ENCODE measurements around the gene RASGRP4. TPM values are rescaled to one million over a fixed set of nuclear protein-coding genes. Genes with fewer than 3 reads are reported as not detected.
A peak's percentile ranks its signal among the peaks of the same experiment; 100 is the strongest.
"Not testable (repeated sequence)": the region's sequence is repeated elsewhere in the genome, so short reads cannot be mapped to it uniquely, and the experiment has no call there.

RASGRP4 gene
- total RNA-seq, 1 donor from 2014 or later, result 1.8 TPM

- peaks cover 3% of the 10 kb centered on the region for H3K27me3 Mint-ChIP-seq (ENCODE audit: insufficient read depth)
- H3K4me1 Mint-ChIP-seq (ENCODE audit: low read depth), result no peaks in the 10 kb centered on the region
- no peaks in the 10 kb centered on the region for H3K9me3 Mint-ChIP-seq
- no peak for DNase-seq (ENCODE audit: low spot score)
- no peak overlapping the region for H3K27ac Mint-ChIP-seq
- no peaks in the 10 kb centered on the region for H3K36me3 Mint-ChIP-seq (ENCODE audit: low read depth)
- intact Hi-C loops (cut with micrococcal nuclease), result loop anchor here (2.0 kb wide), 1 partner anchor 38 kb away; the partner anchor contains the start of gene FAM98C
- no peak overlapping the region for H3K4me3 Mint-ChIP-seq
These were observed 14.6 kb upstream of the RASGRP4 start for GRCh38 chr19:38440592-38440991.

- Mint-ChIP-seq H3K36me3 (ENCODE audit: low read depth) (no peaks in the 10 kb centered on the region), H3K4me1 (ENCODE audit: low read depth) (peaks cover 9% of the 10 kb centered on the region), H3K4me3 (no peak overlapping the region), H3K9me3 (no peaks in the 10 kb centered on the region), H3K27me3 (ENCODE audit: insufficient read depth) (peaks cover 18% of the 10 kb centered on the region), H3K27ac (no peak overlapping the region)
- DNase-seq (ENCODE audit: low spot score), result no peak
- intact Hi-C loops (cut with micrococcal nuclease), result no loop called here
These were observed 11.9 kb upstream of the RASGRP4 start for GRCh38 chr19:38437917-38438316.

- Mint-ChIP-seq H3K27ac (no peak overlapping the region), H3K4me3 (no peak overlapping the region), H3K4me1 (ENCODE audit: low read depth) (peaks cover 9% of the 10 kb centered on the region), H3K9me3 (no peaks in the 10 kb centered on the region), H3K36me3 (ENCODE audit: low read depth) (no peaks in the 10 kb centered on the region), H3K27me3 (ENCODE audit: insufficient read depth) (peaks cover 18% of the 10 kb centered on the region)
- no peak for DNase-seq (ENCODE audit: low spot score)
- intact Hi-C loops (cut with micrococcal nuclease), result no loop called here
These were observed 11.3 kb upstream of the RASGRP4 start for GRCh38 chr19:38437295-38437694.

GRCh38 chr19:38434549-38435051 is 8.6 kb upstream of the RASGRP4 start:
- Mint-ChIP-seq H3K27me3 (ENCODE audit: insufficient read depth) (peaks cover 20% of the 10 kb centered on the region), H3K36me3 (ENCODE audit: low read depth) (no peaks in the 10 kb centered on the region), H3K9me3 (no peaks in the 10 kb centered on the region), H3K4me1 (ENCODE audit: low read depth) (peaks cover 12% of the 10 kb centered on the region), H3K27ac (no peak overlapping the region), H3K4me3 (peak overlapping the region; percentile 4)
- no peak for DNase-seq (ENCODE audit: low spot score)
- intact Hi-C loops (cut with micrococcal nuclease), result no loop called here

GRCh38 chr19:38433268-38433733 is 7.3 kb upstream of the RASGRP4 start, which contains the start of gene RYR1:
Gene RYR1, plus strand, starts transcription at chr19:38433691. Its CDS starts 139 bp downstream, at chr19:38433830.
- Mint-ChIP-seq H3K4me1 (ENCODE audit: low read depth) (peaks cover 22% of the 10 kb centered on the region), H3K36me3 (ENCODE audit: low read depth) (no peaks in the 10 kb centered on the region), H3K27me3 (ENCODE audit: insufficient read depth) (peaks cover 20% of the 10 kb centered on the region), H3K4me3 (peak within 1 kb of the TSS; percentile 72), H3K9me3 (no peaks in the 10 kb centered on the region), H3K27ac (peak within 1 kb of the TSS; percentile 51)
- intact Hi-C loops (cut with micrococcal nuclease), result no loop called here
- peak; percentile 43 for DNase-seq (ENCODE audit: low spot score)

- H3K4me1 Mint-ChIP-seq (ENCODE audit: low read depth), result peaks cover 37% of the 10 kb centered on the region
- H3K27me3 Mint-ChIP-seq (ENCODE audit: insufficient read depth), result peaks cover 17% of the 10 kb centered on the region
- intact Hi-C loops (cut with micrococcal nuclease), result no loop called here
- no peak for DNase-seq (ENCODE audit: low spot score)
- H3K4me3 Mint-ChIP-seq, result no peak overlapping the region
- no peak overlapping the region for H3K27ac Mint-ChIP-seq
- H3K9me3 Mint-ChIP-seq, result no peaks in the 10 kb centered on the region
- H3K36me3 Mint-ChIP-seq (ENCODE audit: low read depth), result no peaks in the 10 kb centered on the region
These were observed 4.9 kb upstream of the RASGRP4 start for GRCh38 chr19:38430931-38431330.

GRCh38 chr19:38429811-38430156 is 3.8 kb upstream of the RASGRP4 start:
- Mint-ChIP-seq H3K9me3 (no peaks in the 10 kb centered on the region), H3K4me3 (no peak overlapping the region), H3K27me3 (ENCODE audit: insufficient read depth) (peaks cover 14% of the 10 kb centered on the region), H3K4me1 (ENCODE audit: low read depth) (peaks cover 41% of the 10 kb centered on the region), H3K27ac (peak overlapping the region; percentile 91), H3K36me3 (ENCODE audit: low read depth) (no peaks in the 10 kb centered on the region)
- DNase-seq (ENCODE audit: low spot score), result no peak
- intact Hi-C loops (cut with micrococcal nuclease), result loop anchor here (2.0 to 5.0 kb wide), 2 partner anchors 27 to 228 kb away; partner anchors contain the start of gene FAM98C

- peaks cover 11% of the 10 kb centered on the region for H3K27me3 Mint-ChIP-seq (ENCODE audit: insufficient read depth)
- H3K9me3 Mint-ChIP-seq, result no peaks in the 10 kb centered on the region
- H3K4me1 Mint-ChIP-seq (ENCODE audit: low read depth), result peaks cover 38% of the 10 kb centered on the region
- H3K36me3 Mint-ChIP-seq (ENCODE audit: low read depth), result no peaks in the 10 kb centered on the region
- no peak for DNase-seq (ENCODE audit: low spot score)
- H3K27ac Mint-ChIP-seq, result peak overlapping the region; percentile 91
- H3K4me3 Mint-ChIP-seq, result peak overlapping the region; percentile 44
- intact Hi-C loops (cut with micrococcal nuclease), result loop anchor here (2.0 to 5.0 kb wide), 2 partner anchors 26 to 228 kb away; partner anchors contain the start of gene FAM98C
These were observed 3.2 kb upstream of the RASGRP4 start for GRCh38 chr19:38429055-38429810.

GRCh38 chr19:38427035-38427677 is 1.1 kb upstream of the RASGRP4 start:
- not testable (repeated sequence) for H3K27me3 Mint-ChIP-seq (ENCODE audit: insufficient read depth); H3K36me3 Mint-ChIP-seq (ENCODE audit: low read depth); H3K9me3 Mint-ChIP-seq
- peak; percentile 11 for DNase-seq (ENCODE audit: low spot score)
- Mint-ChIP-seq H3K4me3 (peak overlapping the region; percentile 56), H3K27ac (peak overlapping the region; percentile 90), H3K4me1 (ENCODE audit: low read depth) (peaks cover 32% of the 10 kb centered on the region)
- intact Hi-C loops (cut with micrococcal nuclease), result loop anchor here (5.0 kb wide), 1 partner anchor 230 kb away; no protein-coding TSS in a partner anchor

GRCh38 chr19:38425222-38425809 is 703 bp downstream of the RASGRP4 start:
- Mint-ChIP-seq H3K4me3 (no peak overlapping the region), H3K36me3 (ENCODE audit: low read depth) (no peaks in the 10 kb centered on the region), H3K9me3 (no peaks in the 10 kb centered on the region), H3K4me1 (ENCODE audit: low read depth) (peaks cover 32% of the 10 kb centered on the region), H3K27me3 (ENCODE audit: insufficient read depth) (no peaks in the 10 kb centered on the region), H3K27ac (peak overlapping the region; percentile 83)
- intact Hi-C loops (cut with micrococcal nuclease), result loop anchor here (5.0 kb wide), 1 partner anchor 232 kb away; no protein-coding TSS in a partner anchor
- no peak for DNase-seq (ENCODE audit: low spot score)

GRCh38 chr19:38424272-38424671 is 1.7 kb downstream of the RASGRP4 start:
- Mint-ChIP-seq H3K27ac (no peak overlapping the region), H3K4me3 (no peak overlapping the region), H3K27me3 (ENCODE audit: insufficient read depth) (no peaks in the 10 kb centered on the region), H3K36me3 (ENCODE audit: low read depth) (no peaks in the 10 kb centered on the region), H3K9me3 (no peaks in the 10 kb centered on the region), H3K4me1 (ENCODE audit: low read depth) (peaks cover 26% of the 10 kb centered on the region)
- intact Hi-C loops (cut with micrococcal nuclease), result no loop called here
- DNase-seq (ENCODE audit: low spot score), result no peak

GRCh38 chr19:38422438-38422837 is 3.6 kb downstream of the RASGRP4 start:
- H3K4me1 Mint-ChIP-seq (ENCODE audit: low read depth), result peaks cover 31% of the 10 kb centered on the region
- no peak for DNase-seq (ENCODE audit: low spot score)
- no peaks in the 10 kb centered on the region for H3K36me3 Mint-ChIP-seq (ENCODE audit: low read depth)
- no peak overlapping the region for H3K4me3 Mint-ChIP-seq
- intact Hi-C loops (cut with micrococcal nuclease), result no loop called here
- H3K27ac Mint-ChIP-seq, result no peak overlapping the region
- no peaks in the 10 kb centered on the region for H3K27me3 Mint-ChIP-seq (ENCODE audit: insufficient read depth)
- no peaks in the 10 kb centered on the region for H3K9me3 Mint-ChIP-seq

GRCh38 chr19:38421856-38422255 is 4.2 kb downstream of the RASGRP4 start:
- no peaks in the 10 kb centered on the region for H3K36me3 Mint-ChIP-seq (ENCODE audit: low read depth)
- no peak overlapping the region for H3K27ac Mint-ChIP-seq
- H3K4me3 Mint-ChIP-seq, result no peak overlapping the region
- no peaks in the 10 kb centered on the region for H3K27me3 Mint-ChIP-seq (ENCODE audit: insufficient read depth)
- H3K4me1 Mint-ChIP-seq (ENCODE audit: low read depth), result peaks cover 33% of the 10 kb centered on the region
- no peak for DNase-seq (ENCODE audit: low spot score)
- no peaks in the 10 kb centered on the region for H3K9me3 Mint-ChIP-seq
- intact Hi-C loops (cut with micrococcal nuclease), result no loop called here

Data from activated T-helper 1 cell treated with anti-CD3 and anti-CD28 coated beads, Interleukin-12 subunit alpha, Interleukin-12 subunit beta, Interleukin-2, Interleukin-4 antibody, amounts not matched to agents 30 ng/mL and 10 ng/mL and 1 ng/mL, durations not matched to agents 14 hours and 24 hours and 36 hours (primary cell).